Measurements from ENCODE around the gene GSTT4.
A peak's percentile ranks its signal among the peaks of the same experiment; 100 is the strongest.
"Not testable (repeated sequence)": the region's sequence is repeated elsewhere in the genome, so short reads cannot be mapped to it uniquely, and the experiment has no call there.

Gene GSTT4

DNA sequence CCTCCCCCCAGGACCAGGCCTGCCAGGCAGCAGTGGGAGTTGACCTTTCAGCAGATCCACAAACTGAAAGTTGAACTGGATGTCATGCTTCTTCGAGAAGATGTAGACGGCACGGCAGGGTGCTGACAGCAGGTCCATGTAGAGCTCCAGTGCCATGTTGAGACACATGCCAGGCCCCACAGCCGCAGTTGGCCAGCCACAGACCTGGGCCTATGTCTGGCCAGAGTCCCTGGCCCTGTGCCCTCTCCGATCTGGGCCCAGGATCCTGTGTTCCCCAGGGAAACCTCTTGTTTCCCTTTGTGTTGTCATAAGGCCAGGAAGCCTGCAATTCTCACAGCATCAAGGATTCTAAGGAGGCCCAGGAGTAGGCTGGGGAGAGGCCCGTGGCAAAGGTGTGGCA lies at the start of gene GSTT4:
TSS of gene GSTT4 (minus strand) at position 253 of the 400 bp plus-strand sequence. CDS start at position 156, 97 bp downstream.
- peak in 6 of 56 donors; percentile 7 to 48 (median 28) for DNase-seq

GRCh38 chr22:24054356-24054755 lies 49.1 kb upstream of the GSTT4 start:
- no peak for DNase-seq

DNA sequence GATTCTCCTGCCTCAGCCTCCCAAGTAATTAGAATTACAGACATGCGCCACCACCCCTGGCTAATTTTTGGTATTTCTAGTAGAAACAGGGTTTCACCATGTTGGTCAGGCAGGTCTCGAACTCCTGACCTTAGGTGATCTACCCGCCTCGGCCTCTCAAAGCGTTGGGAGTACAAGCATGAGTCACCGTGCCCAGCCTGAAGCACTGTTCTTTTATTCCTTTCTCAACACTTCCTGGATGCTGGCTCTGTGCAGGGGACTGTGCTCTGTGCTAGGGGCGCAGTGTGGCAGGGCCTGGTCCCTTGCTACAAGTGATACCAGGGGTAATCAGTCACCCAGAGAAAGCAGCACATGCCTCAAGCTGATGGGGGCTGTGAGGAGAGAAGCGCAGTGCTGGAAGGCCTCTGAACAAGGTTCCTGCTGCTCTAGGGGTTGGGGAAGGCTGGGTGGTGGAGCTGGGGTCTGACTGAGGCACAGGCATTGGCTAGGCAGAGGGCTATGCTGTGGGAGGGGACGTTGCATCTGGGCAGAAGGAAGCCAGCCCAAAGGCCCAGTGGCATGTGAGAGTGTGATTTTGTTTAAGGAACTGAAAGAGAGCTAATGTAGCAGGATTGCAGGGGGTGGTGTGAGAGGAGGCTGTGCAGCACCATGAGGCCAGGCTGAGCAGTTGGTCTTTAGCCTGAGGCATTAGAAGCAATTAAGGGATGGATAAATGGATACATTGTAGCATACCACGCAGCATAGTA lies 48.4 kb upstream of the GSTT4 start:
- DNase-seq, result no peak

- DNase-seq, result peak in 2 of 56 donors; percentile 3 to 9
These were observed 46.3 kb upstream of the GSTT4 start for GRCh38 chr22:24051568-24051967.

- no peak for DNase-seq
These were observed 45.8 kb upstream of the GSTT4 start for GRCh38 chr22:24051028-24051427.

DNA sequence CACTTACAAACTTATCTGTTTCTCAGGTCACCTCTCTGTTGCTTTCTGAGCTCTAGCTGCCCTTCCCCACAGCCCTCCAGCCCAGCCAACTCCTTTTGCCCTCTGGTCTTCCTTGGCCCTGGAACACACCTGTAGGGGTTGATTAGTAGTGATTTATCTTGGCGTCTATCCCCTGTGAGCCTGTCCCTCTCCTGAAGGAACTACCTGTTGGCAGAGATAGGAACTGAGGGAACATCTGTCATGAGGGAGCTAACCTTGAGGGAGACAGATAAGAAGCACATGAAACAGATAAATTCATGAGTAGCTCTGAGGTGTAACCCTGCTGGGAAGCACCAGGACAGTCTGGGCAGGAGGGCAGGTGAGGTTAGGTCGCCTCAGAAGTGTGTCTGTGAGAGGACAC lies 44.7 kb upstream of the GSTT4 start:
- no peak for DNase-seq

- DNase-seq, result no peak
These were observed 44.0 kb upstream of the GSTT4 start for GRCh38 chr22:24049211-24049610.

- no peak for DNase-seq
These were observed 40.8 kb upstream of the GSTT4 start for GRCh38 chr22:24046024-24046423.

DNA sequence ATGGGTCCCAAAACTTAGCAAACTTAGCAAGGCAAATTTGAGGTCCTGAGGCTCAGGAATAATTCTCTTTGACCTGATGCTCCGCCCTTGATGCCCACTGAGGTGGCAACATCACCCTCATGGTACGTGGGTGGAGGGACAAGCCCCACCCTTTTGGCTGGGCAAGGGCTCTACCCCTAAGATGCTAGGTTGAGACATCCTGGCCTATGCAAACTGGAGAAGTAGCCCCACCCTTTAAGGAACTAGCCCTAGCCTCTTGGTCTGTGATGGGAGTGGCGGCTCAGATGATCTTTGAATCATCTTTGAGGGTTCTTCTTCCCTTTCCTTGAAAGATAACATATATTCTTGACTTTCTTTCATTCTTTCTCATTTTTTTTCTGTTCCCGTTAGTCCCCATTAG lies 38.7 kb upstream of the GSTT4 start:
- DNase-seq, result no peak

GRCh38 chr22:24043465-24043864 lies 38.2 kb upstream of the GSTT4 start:
- not testable (repeated sequence) for DNase-seq

DNA sequence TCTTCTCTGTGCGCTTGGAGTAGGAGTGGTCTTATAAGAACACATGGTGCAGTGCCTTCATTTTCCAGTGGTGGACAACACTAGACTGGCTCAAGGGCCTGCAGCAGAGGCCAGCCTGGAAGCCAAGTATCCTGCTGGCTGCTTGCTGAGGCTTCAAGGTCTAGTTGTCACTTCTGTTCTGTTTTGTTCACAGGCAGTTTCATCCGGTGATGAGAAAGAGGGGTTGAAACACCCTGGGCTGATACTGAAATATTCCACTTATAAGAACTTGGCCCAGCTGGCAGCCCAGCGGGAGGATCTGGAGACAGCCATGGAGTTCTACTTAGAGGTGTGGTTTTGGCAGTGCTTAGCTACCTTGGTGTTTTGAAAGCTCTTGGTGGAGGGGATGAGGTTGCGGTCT lies 35.7 kb upstream of the GSTT4 start:
- no peak for DNase-seq

- DNase-seq, result no peak
These were observed 33.8 kb upstream of the GSTT4 start for GRCh38 chr22:24039046-24039445.

- DNase-seq, result no peak
These were observed 32.9 kb upstream of the GSTT4 start for GRCh38 chr22:24037851-24038765.

DNA sequence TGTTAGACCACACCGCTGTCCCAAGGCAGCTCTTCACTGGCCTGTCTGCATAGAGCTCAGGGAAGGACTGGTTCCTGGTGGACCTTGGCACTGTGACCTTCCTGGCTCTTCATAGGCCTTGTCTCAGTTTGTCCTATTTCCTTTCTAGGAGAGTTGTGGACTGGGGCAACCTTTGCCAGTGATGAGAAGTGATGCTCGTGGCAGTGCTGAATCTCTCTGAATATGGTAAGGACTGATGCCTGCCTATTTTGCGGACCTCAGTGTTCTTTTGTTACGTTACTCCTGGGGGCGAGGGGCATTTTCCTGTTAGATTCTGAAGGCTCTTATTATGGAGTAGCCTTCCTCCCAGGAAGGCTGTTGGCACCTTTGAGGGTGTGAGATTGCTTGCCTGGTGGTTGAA lies 30.0 kb upstream of the GSTT4 start:
- DNase-seq, result no peak

GRCh38 chr22:24033731-24034130 lies 28.5 kb upstream of the GSTT4 start:
- no peak for DNase-seq

DNA sequence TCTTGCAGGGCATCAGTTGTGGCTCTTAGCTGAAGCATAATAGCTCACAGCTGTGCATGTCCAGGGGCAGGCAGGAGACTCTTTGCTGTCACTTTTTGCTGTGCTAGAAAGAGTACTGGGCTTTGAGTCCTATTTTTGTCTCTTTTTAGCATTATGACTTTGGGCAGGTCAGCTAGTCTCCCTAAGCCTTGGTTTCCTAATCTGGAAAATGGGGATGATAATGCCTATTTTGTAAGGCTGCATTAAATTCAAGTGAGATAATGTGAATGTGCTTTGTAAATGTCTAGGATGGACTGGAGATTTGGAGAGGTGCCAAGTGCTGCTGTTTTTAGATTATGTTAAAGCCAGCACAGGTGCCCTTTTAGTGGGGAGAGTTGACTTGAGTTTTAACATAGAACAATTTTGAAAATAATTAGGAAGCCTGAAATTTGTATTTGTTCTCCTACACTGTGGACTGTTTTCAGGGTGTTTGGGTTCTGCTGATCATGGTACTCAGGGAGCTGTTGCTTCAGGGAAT lies 25.0 kb upstream of the GSTT4 start:
- DNase-seq, result no peak

GRCh38 chr22:24029304-24029703 lies 24.1 kb upstream of the GSTT4 start:
- DNase-seq, result no peak

GRCh38 chr22:24028533-24028932 lies 23.3 kb upstream of the GSTT4 start:
- DNase-seq, result no peak

- no peak for DNase-seq
These were observed 22.7 kb upstream of the GSTT4 start for GRCh38 chr22:24027991-24028390.

DNA sequence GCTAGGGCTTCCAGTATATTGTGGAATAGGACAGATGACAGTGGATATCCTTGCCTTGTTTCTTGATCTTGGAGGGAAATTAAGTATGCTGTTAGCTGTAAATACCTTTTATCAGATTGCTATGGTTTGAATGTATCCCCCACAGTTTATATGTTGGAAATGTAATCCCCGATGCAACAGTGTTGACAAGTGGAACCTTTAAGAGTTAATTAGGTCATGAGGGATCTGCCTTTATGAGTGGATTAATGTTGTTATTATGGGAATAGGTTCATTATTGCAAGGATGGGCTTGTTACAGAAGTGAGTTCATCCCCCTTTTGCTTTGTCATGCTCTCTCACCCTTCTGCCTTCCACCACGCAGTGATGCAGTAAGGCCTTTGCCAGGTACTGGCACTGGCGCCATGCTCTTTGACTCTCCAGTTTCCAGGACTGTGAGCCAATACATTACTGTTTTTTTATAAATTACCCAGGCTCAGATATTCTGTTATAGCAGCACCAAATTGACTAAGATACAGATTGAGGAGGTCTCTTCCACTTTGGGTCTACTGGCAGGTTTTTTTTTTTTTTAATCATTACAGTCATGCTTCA lies 22.2 kb upstream of the GSTT4 start:
- no peak for DNase-seq

DNA sequence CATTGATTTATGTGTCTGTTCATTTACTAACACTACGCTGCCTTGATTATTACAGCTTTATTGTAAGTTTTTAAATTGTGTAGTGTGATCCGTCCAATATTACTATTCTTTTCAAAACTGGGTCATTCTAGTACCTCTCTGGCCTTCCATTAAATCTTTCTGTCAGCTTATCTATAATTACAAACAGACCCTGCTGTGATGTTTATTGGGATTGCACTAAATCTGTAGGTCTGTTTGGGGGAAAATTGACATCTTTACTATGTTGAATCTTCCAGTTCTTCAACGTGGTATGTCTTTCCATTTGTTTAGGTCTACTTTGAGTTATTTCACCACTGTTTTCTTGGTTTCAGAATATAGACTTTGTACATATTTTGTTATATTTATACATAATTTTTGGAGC lies 21.5 kb upstream of the GSTT4 start:
- DNase-seq, result no peak

DNA sequence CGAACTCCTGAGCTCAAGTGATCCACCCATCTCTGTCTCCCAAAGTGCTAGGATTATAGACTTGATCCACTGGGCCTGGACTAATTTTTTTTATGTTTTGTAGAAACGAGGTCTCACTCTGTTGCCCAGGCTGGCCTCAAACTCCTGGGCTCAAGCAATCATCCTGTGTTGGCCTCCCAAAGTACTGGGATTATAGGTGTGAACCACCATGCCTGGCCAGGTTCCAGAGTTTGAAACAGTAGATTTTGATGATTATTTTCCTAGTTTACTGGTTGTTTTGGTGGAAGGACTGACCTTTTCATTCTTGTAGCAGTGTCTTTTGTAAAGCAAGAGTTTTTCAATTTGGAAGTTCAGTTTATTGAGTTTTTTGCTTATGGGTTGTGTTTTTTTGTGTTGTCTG lies 20.8 kb upstream of the GSTT4 start:
- no peak for DNase-seq
